NCI-H187 (cell line): ENCODE measurements around the gene RSPH9.

Experiments used
- DNase-seq, 2 experiments: peaks; one replicate each; lab custom pipeline; 2025; lab: John Stamatoyannopoulos, UW

Gene RSPH9

DNA sequence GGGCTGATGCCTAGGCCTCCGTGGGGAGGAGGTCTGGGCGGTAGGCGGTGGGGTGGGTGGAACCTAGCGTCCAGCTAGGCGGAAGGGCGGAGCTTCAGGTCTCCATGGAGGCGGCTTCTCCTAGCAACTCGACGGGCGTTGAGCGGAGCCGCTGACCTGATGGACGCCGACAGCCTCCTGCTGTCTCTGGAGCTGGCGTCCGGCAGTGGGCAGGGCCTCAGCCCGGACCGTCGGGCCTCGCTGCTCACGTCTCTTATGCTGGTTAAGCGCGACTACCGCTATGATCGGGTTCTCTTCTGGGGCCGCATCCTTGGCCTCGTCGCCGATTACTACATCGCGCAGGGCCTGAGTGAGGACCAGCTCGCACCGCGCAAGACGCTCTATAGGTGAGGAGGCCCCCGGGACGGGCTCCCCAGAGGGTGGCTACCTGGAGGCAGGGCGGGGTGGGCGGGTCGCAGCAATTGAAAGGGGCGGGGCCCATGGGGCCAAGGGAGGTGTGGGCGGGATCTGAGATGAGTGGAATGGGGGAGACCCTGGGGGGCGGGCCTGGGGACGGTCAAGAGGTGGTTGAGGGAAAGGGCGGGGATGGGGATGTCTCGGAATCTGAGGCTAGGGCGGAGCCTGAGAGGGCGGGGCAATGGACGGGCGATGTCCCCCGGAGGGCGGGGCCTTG, at the start of gene RSPH9:
RSPH9 (plus strand) TSS at position 97 of the 673 bp plus-strand sequence; CDS start at position 160, 63 bp downstream.
- DNase-seq: no peak

DNA sequence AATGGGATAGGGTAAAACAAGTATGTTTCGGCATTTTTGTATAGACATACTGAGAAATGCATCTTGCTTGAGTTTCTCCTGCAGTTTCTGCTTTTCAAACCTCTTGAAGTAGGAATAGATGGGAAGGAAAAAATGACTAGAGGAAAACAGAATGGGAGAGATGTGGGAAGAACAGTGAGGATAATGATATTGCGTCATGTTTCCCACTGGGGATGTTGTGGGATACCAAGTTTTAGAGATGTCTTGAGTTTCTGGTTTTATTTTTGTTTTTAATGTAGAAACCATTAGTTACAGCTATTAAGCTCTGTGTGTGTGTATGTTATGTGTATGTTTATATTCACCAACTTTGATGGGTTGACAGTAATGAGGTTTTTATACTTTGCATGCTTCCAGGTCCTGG, 44.2 kb upstream of the RSPH9 start:
- DNase-seq: no peak

- DNase-seq: no peak
Observed at GRCh38 chr6:43604174-43604573, 40.7 kb upstream of the RSPH9 start.

DNA sequence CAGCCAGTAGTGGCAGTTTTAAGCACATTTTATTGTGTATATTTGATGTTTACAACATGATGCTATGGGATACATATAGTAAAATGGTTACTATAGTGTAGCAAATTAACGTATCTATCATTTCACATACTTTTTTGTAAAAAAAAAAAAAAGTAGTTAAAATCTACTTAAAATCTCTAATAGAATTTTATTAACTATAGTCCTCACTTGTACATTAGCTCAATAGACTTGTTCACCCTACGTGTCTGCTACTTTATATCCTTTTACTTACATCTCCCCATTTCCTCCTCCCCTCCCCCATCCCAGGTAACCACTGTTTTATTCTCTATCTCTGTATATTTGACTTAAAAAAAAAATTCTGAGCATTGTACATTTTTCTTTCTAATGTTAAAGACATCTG, 38.8 kb upstream of the RSPH9 start:
- DNase-seq: no peak

GRCh38 chr6:43608310-43608763, 36.5 kb upstream of the RSPH9 start:
- DNase-seq: peak; percentile 7 to 32

GRCh38 chr6:43608807-43609206, 36.0 kb upstream of the RSPH9 start:
- no peak for DNase-seq

- DNase-seq: no peak
Observed at GRCh38 chr6:43609402-43609801, 35.4 kb upstream of the RSPH9 start.

DNA sequence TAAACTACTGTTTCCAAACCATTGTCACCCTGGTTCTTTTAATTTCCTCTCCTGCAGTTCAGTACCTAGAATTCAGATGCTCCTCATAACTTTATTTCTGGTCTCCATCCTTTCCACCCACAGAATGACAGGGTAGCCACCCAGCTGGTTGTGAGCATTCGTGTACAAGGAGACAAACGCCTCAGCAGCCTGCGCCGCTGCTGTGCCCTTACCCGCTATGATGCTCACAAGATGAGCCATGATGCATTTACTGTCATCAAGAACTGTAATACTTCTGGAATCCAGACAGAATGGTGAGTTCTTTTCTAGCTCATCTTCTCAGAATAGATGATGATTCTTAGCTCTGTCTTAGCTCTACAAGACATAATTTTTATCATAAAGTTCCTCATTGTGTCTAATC, 34.4 kb upstream of the RSPH9 start:
- no peak for DNase-seq

DNA sequence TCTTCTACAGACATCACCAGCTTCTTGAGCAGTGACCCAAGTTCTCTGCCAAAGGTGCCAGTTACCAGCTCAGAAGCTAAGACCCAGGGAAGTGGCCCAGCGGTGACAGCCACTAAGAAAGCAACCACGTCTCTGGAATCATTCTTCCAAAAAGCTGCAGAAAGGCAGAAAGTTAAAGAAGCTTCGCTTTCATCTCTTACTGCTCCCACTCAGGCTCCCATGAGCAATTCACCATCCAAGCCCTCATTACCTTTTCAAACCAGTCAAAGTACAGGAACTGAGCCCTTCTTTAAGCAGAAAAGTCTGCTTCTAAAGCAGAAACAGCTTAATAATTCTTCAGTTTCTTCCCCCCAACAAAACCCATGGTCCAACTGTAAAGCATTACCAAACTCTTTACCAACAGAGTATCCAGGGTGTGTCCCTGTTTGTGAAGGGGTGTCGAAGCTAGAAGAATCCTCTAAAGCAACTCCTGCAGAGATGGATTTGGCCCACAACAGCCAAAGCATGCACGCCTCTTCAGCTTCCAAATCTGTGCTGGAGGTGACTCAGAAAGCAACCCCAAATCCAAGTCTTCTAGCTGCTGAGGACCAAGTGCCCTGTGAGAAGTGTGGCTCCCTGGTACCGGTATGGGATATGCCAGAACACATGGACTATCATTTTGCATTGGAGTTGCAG, 31.0 kb upstream of the RSPH9 start:
- DNase-seq: no peak

- DNase-seq: no peak
Observed at GRCh38 chr6:43614396-43614730, 30.5 kb upstream of the RSPH9 start.

- DNase-seq: no peak
Observed at GRCh38 chr6:43616725-43617472, 27.9 kb upstream of the RSPH9 start.

DNA sequence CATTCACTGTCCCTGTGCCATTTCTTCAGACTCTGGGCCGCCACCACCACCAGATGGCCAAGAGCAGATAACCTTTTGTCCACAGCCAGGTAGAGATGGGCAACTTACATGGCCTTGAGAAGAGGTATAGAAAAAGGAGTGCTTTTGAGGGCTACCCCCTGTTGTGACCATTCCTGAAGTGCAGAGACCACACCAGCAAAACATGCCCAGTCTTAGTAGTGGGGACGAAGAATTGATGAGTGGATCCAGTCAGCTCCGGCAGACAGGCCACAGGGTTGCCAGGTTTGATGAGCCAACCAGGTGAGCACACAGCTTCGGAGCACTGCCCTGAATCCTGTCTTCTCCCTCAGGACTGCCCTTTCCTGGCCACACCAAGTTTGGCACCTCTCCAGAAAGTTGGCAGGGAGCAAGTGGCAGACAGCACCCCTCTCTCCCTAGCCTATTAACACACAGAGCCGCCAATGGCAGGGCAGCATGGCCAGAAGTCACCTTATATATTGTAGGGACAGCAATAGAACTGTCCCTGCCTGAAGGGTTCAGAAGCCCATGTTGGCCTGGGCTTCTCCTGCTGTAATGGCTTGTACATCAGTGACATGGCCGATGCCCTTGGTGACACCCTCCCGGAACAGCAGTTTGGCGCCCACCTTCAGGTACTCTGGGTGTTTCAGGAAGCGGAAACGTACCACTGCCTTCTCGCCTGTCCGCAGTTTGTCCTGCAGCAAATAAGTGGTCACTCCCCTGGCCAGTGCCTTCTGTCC, 23.6 kb upstream of the RSPH9 start:
- no peak for DNase-seq

- no peak for DNase-seq
Observed at GRCh38 chr6:43621836-43622180, 23.0 kb upstream of the RSPH9 start.

GRCh38 chr6:43622541-43622940, 22.3 kb upstream of the RSPH9 start:
- no peak for DNase-seq

GRCh38 chr6:43623880-43624785, 20.7 kb upstream of the RSPH9 start:
- no peak for DNase-seq

- no peak for DNase-seq
Observed at GRCh38 chr6:43624786-43625288, 20.0 kb upstream of the RSPH9 start.

GRCh38 chr6:43625393-43625992, 19.3 kb upstream of the RSPH9 start:
- DNase-seq: no peak

GRCh38 chr6:43627008-43627825, 17.6 kb upstream of the RSPH9 start:
- no peak for DNase-seq

GRCh38 chr6:43628393-43629103, 16.3 kb upstream of the RSPH9 start:
- no peak for DNase-seq
